SK-N-SH (cell line): ENCODE measurements around the gene KSR2. TPM values are rescaled to one million over a fixed set of nuclear protein-coding genes. Genes with fewer than 3 reads are reported as not detected.

Experiments used
- CTCF ChIA-PET: fragments of 300-600, 350-600 bp; formaldehyde crosslinking; extraction: SDS; loops from one replicate; lab custom pipeline; 2021; lab: Yijun Ruan, JAX
- POLR2A ChIA-PET: fragments of 350-600 bp; sonication (Branson Sonifier 250); formaldehyde crosslinking; extraction: SDS; loops from one replicate; lab custom pipeline; 2020; ENCODE audit warnings: antibody characterized with exemption, inconsistent platforms; lab: Yijun Ruan, JAX
- DNase-seq: peaks from one replicate; pipeline ENCODE4 v3.0.0; 2012
- H2AFZ ChIP-seq: fragments of 200-600 bp; sonication (generic); 2 replicates; pipeline ENCODE4 v1.8.1; 2016; ENCODE audit warnings: antibody characterized with exemption, mild to moderate bottlenecking, low read depth
- H3F3A ChIP-seq: fragments of 200-600 bp; sonication (generic); replicated peaks from 2 replicates; pipeline ENCODE3; 2016; ENCODE audit warnings: antibody characterized with exemption, mild to moderate bottlenecking; ENCODE audit not compliant: insufficient read depth
- H3K27ac ChIP-seq, 2 experiments: fragments of 200-500 bp in 1 of 2; fragments of 200-600 bp in 1 of 2; sonication (Bioruptor generic) in 1 of 2; sonication (generic), shearing (Covaris generic) in 1 of 2; 2 replicates each; pipeline versions ENCODE4 v1.5.1 to v1.6.1; 2014 to 2016; ENCODE audit warnings: low read depth in 2 of 2, inconsistent platforms in 1 of 2, low read length in 1 of 2, mild to moderate bottlenecking in 1 of 2, mixed read lengths in 1 of 2
- H3K27me3 ChIP-seq: fragments of 200-600 bp; sonication (generic), shearing (Covaris generic); 2 replicates; pipeline ENCODE4 v1.6.1; 2016; ENCODE audit warnings: mixed run types; ENCODE audit not compliant: insufficient read depth
- H3K36me3 ChIP-seq, 2 experiments: fragments of 200-500 bp in 1 of 2; fragments of 200-600 bp in 1 of 2; sonication (Bioruptor generic) in 1 of 2; sonication (generic) in 1 of 2; replicated peaks in 1 of 2; 2 replicates each; pipeline versions ENCODE3 to v1.5.1; 2014 to 2016; ENCODE audit warnings: low read length in 1 of 2, mild to moderate bottlenecking in 1 of 2; ENCODE audit not compliant: insufficient read depth in 2 of 2, control insufficient read depth in 1 of 2
- H3K4me1 ChIP-seq, 2 experiments: fragments of 200-500 bp in 1 of 2; fragments of 200-600 bp in 1 of 2; sonication (Bioruptor generic) in 1 of 2; sonication (generic), shearing (Covaris generic) in 1 of 2; 2 replicates each; pipeline versions ENCODE4 v1.5.1 to v1.6.1; 2014 to 2016; ENCODE audit warnings: low read depth in 1 of 2, low read length in 1 of 2, mixed run types in 1 of 2; ENCODE audit not compliant: insufficient read depth in 2 of 2, control insufficient read depth in 1 of 2
- H3K4me2 ChIP-seq: fragments of 200-600 bp; sonication (generic), shearing (Covaris generic); 2 replicates; pipeline ENCODE4 v1.6.1; 2017; ENCODE audit warnings: mixed run types
- H3K4me3 ChIP-seq, 2 experiments: fragments of 200-500 bp in 1 of 2; fragments of 200-600 bp in 1 of 2; sonication (Bioruptor generic) in 1 of 2; sonication (generic), shearing (Covaris generic) in 1 of 2; 2 replicates each; pipeline versions ENCODE4 v1.5.1 to v1.8.1; 2014 to 2016; ENCODE audit warnings: low read depth in 2 of 2, inconsistent platforms in 1 of 2, low read length in 1 of 2, mild to moderate bottlenecking in 1 of 2, mixed read lengths in 1 of 2, moderate library complexity in 1 of 2
- H3K79me2 ChIP-seq: fragments of 200-600 bp; sonication (generic); 2 replicates; pipeline ENCODE4 v1.8.1; 2017; ENCODE audit warnings: mild to moderate bottlenecking; ENCODE audit not compliant: insufficient read depth
- H3K9ac ChIP-seq: fragments of 200-600 bp; sonication (generic); 2 replicates; pipeline ENCODE4 v1.6.1; 2017; ENCODE audit warnings: mixed run types
- H3K9me2 ChIP-seq: fragments of 200-600 bp; sonication (generic); 2 replicates; pipeline ENCODE4 v1.6.1; 2017; ENCODE audit warnings: mixed run types
- H3K9me3 ChIP-seq: fragments of 200-600 bp; sonication (generic); 2 replicates; pipeline ENCODE4 v1.6.1; 2017; ENCODE audit warnings: mixed run types, mild to moderate bottlenecking, moderate library complexity
- H4K20me1 ChIP-seq: fragments of 200-600 bp; sonication (generic); 2 replicates; pipeline ENCODE4 v1.6.1; 2017; ENCODE audit warnings: mild to moderate bottlenecking, mixed run types; ENCODE audit not compliant: insufficient read depth
- CTCF ChIP-seq: fragments of 200-600 bp; sonication (generic); IDR thresholded peaks from 2 replicates; pipeline ENCODE4 v1.6.1; 2017; ENCODE audit warnings: antibody characterized with exemption, mild to moderate bottlenecking, moderate library complexity
- EZH2phosphoT487 ChIP-seq: fragments of 200-600 bp; sonication (generic); IDR thresholded peaks from 2 replicates; pipeline ENCODE4 v1.6.1; 2017; ENCODE audit warnings: low read depth, mixed run types, mild to moderate bottlenecking, antibody characterized with exemption, moderate library complexity, borderline replicate concordance
- FOXJ3 ChIP-seq: sonication (generic); formaldehyde crosslinking; IDR thresholded peaks from 2 replicates; pipeline ENCODE4 v1.5.1; 2020; ENCODE audit warnings: mild to moderate bottlenecking, missing genetic modification reagents
- MEF2A ChIP-seq: IDR thresholded peaks from 2 replicates; pipeline ENCODE4 v1.4.0; 2012; ENCODE audit warnings: low read depth, borderline replicate concordance
- MXI1 ChIP-seq: IDR thresholded peaks from 2 replicates; pipeline ENCODE4 v1.6.1; 2012; ENCODE audit warnings: mild to moderate bottlenecking, low read depth, low read length, improper control_type of control experiment
- RAD21 ChIP-seq: IDR thresholded peaks from 2 replicates; pipeline ENCODE4 v1.6.1; 2012; ENCODE audit warnings: mild to moderate bottlenecking, low read length
- RCOR1 ChIP-seq: fragments of 150-350 bp; IDR thresholded peaks from 2 replicates; pipeline ENCODE4 v1.6.1; 2017; ENCODE audit warnings: antibody characterized with exemption, low read length
- REST ChIP-seq: IDR thresholded peaks from 2 replicates; pipeline ENCODE4 v1.6.1; 2012; ENCODE audit warnings: mild to moderate bottlenecking, low read depth, low read length, moderate library complexity
- RXRA ChIP-seq: IDR thresholded peaks from 2 replicates; pipeline ENCODE4 v1.4.0; 2012; ENCODE audit warnings: low read depth, mild to moderate bottlenecking, borderline replicate concordance
- SIN3A ChIP-seq: IDR thresholded peaks from 2 replicates; pipeline ENCODE4 v1.6.1; 2012; ENCODE audit warnings: low read depth, mild to moderate bottlenecking, low read length, moderate library complexity, borderline replicate concordance
- SMC3 ChIP-seq: IDR thresholded peaks from 2 replicates; pipeline ENCODE4 v1.6.1; 2012; ENCODE audit warnings: low read depth, low read length, improper control_type of control experiment
- TEAD4 ChIP-seq: IDR thresholded peaks from 2 replicates; pipeline ENCODE4 v1.4.0; 2012; ENCODE audit warnings: mild to moderate bottlenecking, borderline replicate concordance; ENCODE audit not compliant: insufficient read depth
- YY1 ChIP-seq: IDR thresholded peaks from 2 replicates; pipeline ENCODE4 v1.4.0; 2012; ENCODE audit warnings: low read depth, mild to moderate bottlenecking
- WGBS: methylation state at CpG from one replicate; pipeline ENCODE4 v1.1.6; 2017; ENCODE audit warnings: low lambda C conversion rate; 5-methylcytosine and 5-hydroxymethylcytosine counted together
- polyA plus RNA-seq, 3 experiments: library from polyadenylated mRNA; depleted of rRNA; stranded (reverse); fragments of >200 nt; gene quantifications; 2 replicates each; pipeline ENCODE4 v1.2.3, GENCODE V29; 2012
- TF ChIP-seq, protein P1 (sequence below): fragments of 150-350 bp; IDR thresholded peaks from 2 replicates; pipeline ENCODE4 v1.6.1; 2017; ENCODE audit warnings: antibody characterized with exemption, low read length, low read depth, borderline replicate concordance
- TF ChIP-seq, protein P2 (sequence below): fragments of 150-350 bp; IDR thresholded peaks from 2 replicates; pipeline ENCODE4 v1.6.1; 2016; ENCODE audit warnings: mild to moderate bottlenecking, low read depth, low read length
- TF ChIP-seq, protein P3 (sequence below): IDR thresholded peaks from 2 replicates; pipeline ENCODE4 v1.4.0; 2012; ENCODE audit warnings: low read depth

KSR2 gene
- polyA plus RNA-seq, 1 of the 3 experiments (the other 2 are of a cell fraction) = 0.12 TPM

DNA sequence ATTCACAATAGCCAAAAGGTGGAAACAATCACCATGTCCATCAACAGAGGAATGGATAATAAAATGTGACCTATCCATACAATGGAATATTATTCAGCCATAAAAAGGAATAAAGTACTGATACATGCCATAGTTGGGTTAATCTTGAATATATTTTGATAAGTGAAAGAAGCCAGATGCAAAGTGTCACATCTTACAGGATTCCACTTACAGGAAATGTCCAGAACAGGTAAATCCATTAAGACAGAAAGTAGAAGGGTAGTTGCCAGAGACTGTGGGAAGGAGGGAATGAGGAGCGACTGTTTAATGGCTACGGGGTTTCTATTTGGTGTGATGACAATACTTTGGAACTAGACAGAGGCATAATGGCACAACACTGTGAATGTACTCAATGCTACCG lies 171.6 kb downstream of the KSR2 start:
- Histone ChIP-seq H3K9me3 (no peaks in the 10 kb centered on the region), H3K4me2 (no peak overlapping the region)
- POLR2A ChIA-PET = no interaction called here

More for the DNA sequence above, 171.6 kb downstream of the KSR2 start:
- DNase-seq = no peak
- Histone ChIP-seq H3K36me3 (no peaks in the 10 kb centered on the region), H3K9me2 (no peaks in the 10 kb centered on the region), H3F3A (peaks cover 9% of the 10 kb centered on the region), H3K4me1 (no peaks in the 10 kb centered on the region), H3K27me3 (no peaks in the 10 kb centered on the region), H3K4me3 (no peak overlapping the region), H3K79me2 (no peaks in the 10 kb centered on the region), H3K9ac (no peak overlapping the region)
- CTCF ChIA-PET = interaction anchor here (0.8 to 0.9 kb wide), 2 partner anchors 11 to 13 kb away, joined by 3 read pairs; no protein-coding TSS in a partner anchor
- no peak for TF ChIP-seq RXRA
- no peak for TF ChIP-seq RAD21
- no peak for TF ChIP-seq SIN3A
- TF ChIP-seq, protein P1, sequence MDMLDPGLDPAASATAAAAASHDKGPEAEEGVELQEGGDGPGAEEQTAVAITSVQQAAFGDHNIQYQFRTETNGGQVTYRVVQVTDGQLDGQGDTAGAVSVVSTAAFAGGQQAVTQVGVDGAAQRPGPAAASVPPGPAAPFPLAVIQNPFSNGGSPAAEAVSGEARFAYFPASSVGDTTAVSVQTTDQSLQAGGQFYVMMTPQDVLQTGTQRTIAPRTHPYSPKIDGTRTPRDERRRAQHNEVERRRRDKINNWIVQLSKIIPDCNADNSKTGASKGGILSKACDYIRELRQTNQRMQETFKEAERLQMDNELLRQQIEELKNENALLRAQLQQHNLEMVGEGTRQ = no peak
- TF ChIP-seq SMC3 = no peak
- no peak for TF ChIP-seq MXI1
- TF ChIP-seq FOXJ3 = no peak
- no peak for TF ChIP-seq RCOR1
- TF ChIP-seq REST = no peak
- TF ChIP-seq YY1 = no peak
- no peak for TF ChIP-seq MEF2A
- no peak for TF ChIP-seq CTCF
- TF ChIP-seq, protein P2, sequence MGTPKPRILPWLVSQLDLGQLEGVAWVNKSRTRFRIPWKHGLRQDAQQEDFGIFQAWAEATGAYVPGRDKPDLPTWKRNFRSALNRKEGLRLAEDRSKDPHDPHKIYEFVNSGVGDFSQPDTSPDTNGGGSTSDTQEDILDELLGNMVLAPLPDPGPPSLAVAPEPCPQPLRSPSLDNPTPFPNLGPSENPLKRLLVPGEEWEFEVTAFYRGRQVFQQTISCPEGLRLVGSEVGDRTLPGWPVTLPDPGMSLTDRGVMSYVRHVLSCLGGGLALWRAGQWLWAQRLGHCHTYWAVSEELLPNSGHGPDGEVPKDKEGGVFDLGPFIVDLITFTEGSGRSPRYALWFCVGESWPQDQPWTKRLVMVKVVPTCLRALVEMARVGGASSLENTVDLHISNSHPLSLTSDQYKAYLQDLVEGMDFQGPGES = no peak
- TF ChIP-seq, protein P3, sequence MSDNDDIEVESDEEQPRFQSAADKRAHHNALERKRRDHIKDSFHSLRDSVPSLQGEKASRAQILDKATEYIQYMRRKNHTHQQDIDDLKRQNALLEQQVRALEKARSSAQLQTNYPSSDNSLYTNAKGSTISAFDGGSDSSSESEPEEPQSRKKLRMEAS = no peak
- no peak for TF ChIP-seq EZH2phosphoT487
- TF ChIP-seq TEAD4 = no peak
- TF ChIP-seq, all 33 proteins: peak for 0
- WGBS = 52% methylated on average over 3 of the region's 3 CpGs
- Histone ChIP-seq H3K27ac (no peak overlapping the region), H2AFZ (no peak overlapping the region), H4K20me1 (no peaks in the 10 kb centered on the region)
